ENCODE results near the gene MTR.

Gene MTR

GRCh38 chr1:236808005-236808404 is 12.9 kb downstream of the MTR start:
- Histone ChIP-seq H3K4me3 (ENCODE audit: low read depth, low read length) (no peak overlapping the region), H3K27me3 (ENCODE audit: insufficient read depth, low read length) (no peaks in the 10 kb centered on the region), H2AFZ (ENCODE audit: low read length, unreplicated experiment) (no peak overlapping the region), H3K27ac (ENCODE audit: low read depth, low read length) (no peak overlapping the region), H3K4me1 (ENCODE audit: control insufficient read depth, insufficient read depth, low read length, unreplicated experiment) (no peaks in the 10 kb centered on the region), H3K36me3 (ENCODE audit: insufficient read depth, low read length) (peaks cover 5% of the 10 kb centered on the region), H3K79me2 (ENCODE audit: control insufficient read depth, insufficient read depth, low read length, unreplicated experiment) (peaks cover 31% of the 10 kb centered on the region)

- Histone ChIP-seq H2AFZ (ENCODE audit: low read length, unreplicated experiment) (no peak overlapping the region), H3K27ac (ENCODE audit: low read depth, low read length) (no peak overlapping the region), H3K79me2 (ENCODE audit: control insufficient read depth, insufficient read depth, low read length, unreplicated experiment) (peaks cover 24% of the 10 kb centered on the region), H3K4me3 (ENCODE audit: low read depth, low read length) (no peak overlapping the region), H3K4me1 (ENCODE audit: control insufficient read depth, insufficient read depth, low read length, unreplicated experiment) (no peaks in the 10 kb centered on the region), H3K36me3 (ENCODE audit: insufficient read depth, low read length) (peaks cover 12% of the 10 kb centered on the region), H3K27me3 (ENCODE audit: insufficient read depth, low read length) (no peaks in the 10 kb centered on the region)
These were observed 13.6 kb downstream of the MTR start for GRCh38 chr1:236808564-236809130.

- H3K27ac ChIP-seq (ENCODE audit: low read depth, low read length) = no peak overlapping the region
- no peaks in the 10 kb centered on the region for H3K27me3 ChIP-seq (ENCODE audit: insufficient read depth, low read length)
- H3K4me3 ChIP-seq (ENCODE audit: low read depth, low read length) = no peak overlapping the region
- H2AFZ ChIP-seq (ENCODE audit: low read length, unreplicated experiment) = no peak overlapping the region
- peaks cover 15% of the 10 kb centered on the region for H3K36me3 ChIP-seq (ENCODE audit: insufficient read depth, low read length)
- H3K79me2 ChIP-seq (ENCODE audit: control insufficient read depth, insufficient read depth, low read length, unreplicated experiment) = peaks cover 19% of the 10 kb centered on the region
- H3K4me1 ChIP-seq (ENCODE audit: control insufficient read depth, insufficient read depth, low read length, unreplicated experiment) = no peaks in the 10 kb centered on the region
These were observed 14.1 kb downstream of the MTR start for GRCh38 chr1:236809148-236809547.

- Histone ChIP-seq H3K27ac (ENCODE audit: low read depth, low read length) (no peak overlapping the region), H3K4me3 (ENCODE audit: low read depth, low read length) (no peak overlapping the region), H2AFZ (ENCODE audit: low read length, unreplicated experiment) (no peak overlapping the region), H3K79me2 (ENCODE audit: control insufficient read depth, insufficient read depth, low read length, unreplicated experiment) (peaks cover 14% of the 10 kb centered on the region), H3K27me3 (ENCODE audit: insufficient read depth, low read length) (no peaks in the 10 kb centered on the region), H3K36me3 (ENCODE audit: insufficient read depth, low read length) (peaks cover 15% of the 10 kb centered on the region), H3K4me1 (ENCODE audit: control insufficient read depth, insufficient read depth, low read length, unreplicated experiment) (no peaks in the 10 kb centered on the region)
These were observed 14.9 kb downstream of the MTR start for GRCh38 chr1:236810018-236810417.

GRCh38 chr1:236812334-236813030 is 17.4 kb downstream of the MTR start:
- Histone ChIP-seq H3K79me2 (ENCODE audit: control insufficient read depth, insufficient read depth, low read length, unreplicated experiment) (peaks cover 11% of the 10 kb centered on the region), H3K36me3 (ENCODE audit: insufficient read depth, low read length) (peaks cover 15% of the 10 kb centered on the region), H3K27me3 (ENCODE audit: insufficient read depth, low read length) (no peaks in the 10 kb centered on the region), H2AFZ (ENCODE audit: low read length, unreplicated experiment) (no peak overlapping the region), H3K27ac (ENCODE audit: low read depth, low read length) (no peak overlapping the region), H3K4me1 (ENCODE audit: control insufficient read depth, insufficient read depth, low read length, unreplicated experiment) (no peaks in the 10 kb centered on the region), H3K4me3 (ENCODE audit: low read depth, low read length) (no peak overlapping the region)

- H3K4me3 ChIP-seq (ENCODE audit: low read depth, low read length) = no peak overlapping the region
- no peaks in the 10 kb centered on the region for H3K79me2 ChIP-seq (ENCODE audit: control insufficient read depth, insufficient read depth, low read length, unreplicated experiment)
- H3K27ac ChIP-seq (ENCODE audit: low read depth, low read length) = no peak overlapping the region
These were observed 20.8 kb downstream of the MTR start for GRCh38 chr1:236815941-236816340.

GRCh38 chr1:236819856-236820255 is 24.8 kb downstream of the MTR start:
- H3K27ac ChIP-seq (ENCODE audit: low read depth, low read length) = no peak overlapping the region
- no peak overlapping the region for H2AFZ ChIP-seq (ENCODE audit: low read length, unreplicated experiment)
- H3K4me1 ChIP-seq (ENCODE audit: control insufficient read depth, insufficient read depth, low read length, unreplicated experiment) = no peaks in the 10 kb centered on the region
- H3K27me3 ChIP-seq (ENCODE audit: insufficient read depth, low read length) = no peaks in the 10 kb centered on the region
- H3K4me3 ChIP-seq (ENCODE audit: low read depth, low read length) = no peak overlapping the region
- no peaks in the 10 kb centered on the region for H3K79me2 ChIP-seq (ENCODE audit: control insufficient read depth, insufficient read depth, low read length, unreplicated experiment)
- peaks cover 11% of the 10 kb centered on the region; the same call in 1 of the 2 replicates for H3K36me3 ChIP-seq (ENCODE audit: insufficient read depth, low read length)

More at GRCh38 chr1:236815941-236816340, 20.8 kb downstream of the MTR start:
- Histone ChIP-seq H3K4me1 (ENCODE audit: control insufficient read depth, insufficient read depth, low read length, unreplicated experiment) (no peaks in the 10 kb centered on the region), H3K36me3 (ENCODE audit: insufficient read depth, low read length) (peaks cover 14% of the 10 kb centered on the region; the same call in 1 of the 2 replicates), H2AFZ (ENCODE audit: low read length, unreplicated experiment) (no peak overlapping the region), H3K27me3 (ENCODE audit: insufficient read depth, low read length) (no peaks in the 10 kb centered on the region)

GRCh38 chr1:236821091-236821627 is 26.1 kb downstream of the MTR start:
- Histone ChIP-seq H2AFZ (ENCODE audit: low read length, unreplicated experiment) (no peak overlapping the region), H3K27me3 (ENCODE audit: insufficient read depth, low read length) (no peaks in the 10 kb centered on the region), H3K4me1 (ENCODE audit: control insufficient read depth, insufficient read depth, low read length, unreplicated experiment) (no peaks in the 10 kb centered on the region), H3K27ac (ENCODE audit: low read depth, low read length) (no peak overlapping the region), H3K4me3 (ENCODE audit: low read depth, low read length) (no peak overlapping the region), H3K79me2 (ENCODE audit: control insufficient read depth, insufficient read depth, low read length, unreplicated experiment) (no peaks in the 10 kb centered on the region), H3K36me3 (ENCODE audit: insufficient read depth, low read length) (peaks cover 16% of the 10 kb centered on the region)

- Histone ChIP-seq H3K4me3 (ENCODE audit: low read depth, low read length) (no peak overlapping the region), H3K79me2 (ENCODE audit: control insufficient read depth, insufficient read depth, low read length, unreplicated experiment) (no peaks in the 10 kb centered on the region), H2AFZ (ENCODE audit: low read length, unreplicated experiment) (no peak overlapping the region), H3K36me3 (ENCODE audit: insufficient read depth, low read length) (peaks cover 23% of the 10 kb centered on the region), H3K4me1 (ENCODE audit: control insufficient read depth, insufficient read depth, low read length, unreplicated experiment) (no peaks in the 10 kb centered on the region), H3K27ac (ENCODE audit: low read depth, low read length) (no peak overlapping the region), H3K27me3 (ENCODE audit: insufficient read depth, low read length) (no peaks in the 10 kb centered on the region)
These were observed 28.5 kb downstream of the MTR start for GRCh38 chr1:236823559-236823958.

GRCh38 chr1:236829085-236829484 is 34.0 kb downstream of the MTR start:
- Histone ChIP-seq H3K27ac (ENCODE audit: low read depth, low read length) (no peak overlapping the region), H3K4me3 (ENCODE audit: low read depth, low read length) (no peak overlapping the region), H3K27me3 (ENCODE audit: insufficient read depth, low read length) (no peaks in the 10 kb centered on the region), H3K4me1 (ENCODE audit: control insufficient read depth, insufficient read depth, low read length, unreplicated experiment) (no peaks in the 10 kb centered on the region), H3K79me2 (ENCODE audit: control insufficient read depth, insufficient read depth, low read length, unreplicated experiment) (no peaks in the 10 kb centered on the region), H3K36me3 (ENCODE audit: insufficient read depth, low read length) (peaks cover 25% of the 10 kb centered on the region), H2AFZ (ENCODE audit: low read length, unreplicated experiment) (no peak overlapping the region)

- Histone ChIP-seq H3K36me3 (ENCODE audit: insufficient read depth, low read length) (peaks cover 25% of the 10 kb centered on the region), H3K27me3 (ENCODE audit: insufficient read depth, low read length) (no peaks in the 10 kb centered on the region), H3K27ac (ENCODE audit: low read depth, low read length) (no peak overlapping the region), H2AFZ (ENCODE audit: low read length, unreplicated experiment) (no peak overlapping the region), H3K4me1 (ENCODE audit: control insufficient read depth, insufficient read depth, low read length, unreplicated experiment) (no peaks in the 10 kb centered on the region), H3K4me3 (ENCODE audit: low read depth, low read length) (no peak overlapping the region), H3K79me2 (ENCODE audit: control insufficient read depth, insufficient read depth, low read length, unreplicated experiment) (no peaks in the 10 kb centered on the region)
These were observed 35.0 kb downstream of the MTR start for GRCh38 chr1:236830116-236830515.
